A673 (cell line): ENCODE results near the gene NLN.

Source experiments
- EZH2 ChIP-seq: fragments of 200-600 bp; sonication (generic); IDR thresholded peaks from 2 replicates; pipeline ENCODE4 v1.6.1; 2017; ENCODE audit warnings: borderline replicate concordance, low read depth, mild to moderate bottlenecking, mixed read lengths, antibody characterized with exemption, low read length; ENCODE audit not compliant: poor library complexity, severe bottlenecking
- TF ChIP-seq, protein P1 (sequence below): fragments of 300-800, 200-600 bp; sonication (generic); conservative IDR thresholded peaks from 2 replicates; pipeline ENCODE4 v1.5.1; 2017; ENCODE audit warnings: low read depth, mild to moderate bottlenecking, antibody characterized with exemption, low read length, moderate library complexity, mixed read lengths

DNA sequence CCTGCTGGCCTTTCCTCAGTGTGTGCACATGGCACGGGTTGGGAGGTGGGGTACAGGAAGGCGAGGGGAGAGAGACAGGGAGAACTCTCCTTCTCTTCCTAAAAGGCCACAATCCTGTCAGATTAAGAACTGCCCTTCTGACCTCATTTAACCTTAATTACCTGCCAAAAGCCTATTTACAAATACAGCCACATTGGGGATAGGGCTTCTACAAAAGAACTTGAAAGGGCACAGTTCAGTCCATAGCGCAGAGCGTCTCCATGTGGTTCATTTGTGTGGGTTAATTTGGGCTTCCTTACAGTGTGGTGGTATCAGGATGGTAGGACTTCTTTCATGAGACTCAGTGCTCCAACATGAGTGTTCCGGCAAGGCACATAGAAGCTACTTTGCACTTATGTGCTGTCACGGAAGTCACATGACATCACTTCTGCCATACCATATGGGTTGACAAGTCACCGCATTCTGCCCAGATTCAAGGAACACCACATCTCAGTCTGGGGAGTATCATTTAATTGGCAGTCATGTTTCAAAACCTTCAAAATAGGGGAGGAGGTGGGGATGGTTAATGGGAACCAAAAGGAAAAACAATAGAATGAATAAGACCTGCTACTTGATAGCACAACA lies 46.8 kb downstream of the NLN start:
- TF ChIP-seq, protein P1, sequence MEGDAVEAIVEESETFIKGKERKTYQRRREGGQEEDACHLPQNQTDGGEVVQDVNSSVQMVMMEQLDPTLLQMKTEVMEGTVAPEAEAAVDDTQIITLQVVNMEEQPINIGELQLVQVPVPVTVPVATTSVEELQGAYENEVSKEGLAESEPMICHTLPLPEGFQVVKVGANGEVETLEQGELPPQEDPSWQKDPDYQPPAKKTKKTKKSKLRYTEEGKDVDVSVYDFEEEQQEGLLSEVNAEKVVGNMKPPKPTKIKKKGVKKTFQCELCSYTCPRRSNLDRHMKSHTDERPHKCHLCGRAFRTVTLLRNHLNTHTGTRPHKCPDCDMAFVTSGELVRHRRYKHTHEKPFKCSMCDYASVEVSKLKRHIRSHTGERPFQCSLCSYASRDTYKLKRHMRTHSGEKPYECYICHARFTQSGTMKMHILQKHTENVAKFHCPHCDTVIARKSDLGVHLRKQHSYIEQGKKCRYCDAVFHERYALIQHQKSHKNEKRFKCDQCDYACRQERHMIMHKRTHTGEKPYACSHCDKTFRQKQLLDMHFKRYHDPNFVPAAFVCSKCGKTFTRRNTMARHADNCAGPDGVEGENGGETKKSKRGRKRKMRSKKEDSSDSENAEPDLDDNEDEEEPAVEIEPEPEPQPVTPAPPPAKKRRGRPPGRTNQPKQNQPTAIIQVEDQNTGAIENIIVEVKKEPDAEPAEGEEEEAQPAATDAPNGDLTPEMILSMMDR = no peak
- no peak for TF ChIP-seq EZH2
